ENCODE results near the gene SPPL2A. TPM values are rescaled to one million over a fixed set of nuclear protein-coding genes. Genes with fewer than 3 reads are reported as not detected.

SPPL2A gene
- total RNA-seq, 4 donors from 2014 or later: 95.9 to 135 (median 115) TPM

GRCh38 chr15:50710585-50710984 lies 54.9 kb downstream of the SPPL2A start:
- TF ChIP-seq, protein P1, sequence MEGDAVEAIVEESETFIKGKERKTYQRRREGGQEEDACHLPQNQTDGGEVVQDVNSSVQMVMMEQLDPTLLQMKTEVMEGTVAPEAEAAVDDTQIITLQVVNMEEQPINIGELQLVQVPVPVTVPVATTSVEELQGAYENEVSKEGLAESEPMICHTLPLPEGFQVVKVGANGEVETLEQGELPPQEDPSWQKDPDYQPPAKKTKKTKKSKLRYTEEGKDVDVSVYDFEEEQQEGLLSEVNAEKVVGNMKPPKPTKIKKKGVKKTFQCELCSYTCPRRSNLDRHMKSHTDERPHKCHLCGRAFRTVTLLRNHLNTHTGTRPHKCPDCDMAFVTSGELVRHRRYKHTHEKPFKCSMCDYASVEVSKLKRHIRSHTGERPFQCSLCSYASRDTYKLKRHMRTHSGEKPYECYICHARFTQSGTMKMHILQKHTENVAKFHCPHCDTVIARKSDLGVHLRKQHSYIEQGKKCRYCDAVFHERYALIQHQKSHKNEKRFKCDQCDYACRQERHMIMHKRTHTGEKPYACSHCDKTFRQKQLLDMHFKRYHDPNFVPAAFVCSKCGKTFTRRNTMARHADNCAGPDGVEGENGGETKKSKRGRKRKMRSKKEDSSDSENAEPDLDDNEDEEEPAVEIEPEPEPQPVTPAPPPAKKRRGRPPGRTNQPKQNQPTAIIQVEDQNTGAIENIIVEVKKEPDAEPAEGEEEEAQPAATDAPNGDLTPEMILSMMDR (IDR thresholded peaks at IDR 0.05; ENCODE audit: low read depth): no peak

- TF ChIP-seq, protein P1 (IDR thresholded peaks at IDR 0.05; ENCODE audit: low read depth): no peak
These were observed 57.6 kb downstream of the SPPL2A start for GRCh38 chr15:50707878-50708427.

DNA sequence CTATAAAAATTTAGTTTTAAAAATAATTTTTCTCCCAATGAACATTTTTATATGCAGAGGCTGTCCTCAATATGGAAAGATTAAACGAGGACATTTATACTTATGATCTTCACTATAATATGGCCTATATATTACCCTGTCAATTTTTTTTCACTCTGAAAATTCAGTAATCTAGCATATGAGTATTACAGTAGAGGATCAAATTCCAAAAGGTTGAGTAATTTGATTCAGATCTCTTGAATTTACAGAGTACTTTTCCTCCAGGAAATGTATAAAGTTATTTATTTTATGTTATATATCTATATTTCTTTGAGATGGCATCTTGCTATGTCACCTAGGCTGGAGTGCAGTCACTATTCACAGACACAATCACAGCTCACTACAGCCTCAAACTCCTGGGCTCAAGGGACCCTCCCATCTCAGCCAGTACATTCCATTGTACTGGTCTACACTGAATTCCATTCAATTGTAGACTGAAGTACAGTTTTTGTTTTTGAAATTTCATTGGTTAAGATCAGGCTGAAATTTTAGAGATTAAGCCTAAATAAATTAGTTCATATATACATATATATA lies 62.7 kb downstream of the SPPL2A start:
- TF ChIP-seq, protein P1 (IDR thresholded peaks at IDR 0.05; ENCODE audit: low read depth): no peak

DNA sequence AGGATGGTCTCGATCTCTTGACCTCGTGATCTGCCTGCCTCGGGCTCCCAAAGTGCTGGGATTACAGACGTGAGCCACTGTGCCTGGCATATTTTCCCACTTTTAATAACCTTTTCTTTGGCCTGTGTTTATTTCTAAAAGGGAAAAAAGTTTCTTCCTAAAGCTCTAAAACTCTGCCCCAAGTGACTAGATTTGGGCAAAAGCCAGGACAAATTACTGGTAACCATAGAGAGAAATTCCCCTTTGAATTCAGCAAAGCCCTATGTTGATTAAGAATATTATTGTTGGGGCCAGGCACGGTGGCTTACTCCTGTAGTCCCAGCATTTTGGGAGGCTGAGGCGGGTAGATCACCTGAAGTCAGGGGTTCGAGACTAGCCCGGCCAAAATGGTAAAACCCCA lies 67.4 kb downstream of the SPPL2A start:
- TF ChIP-seq, protein P1 (IDR thresholded peaks at IDR 0.05; ENCODE audit: low read depth): no peak

DNA sequence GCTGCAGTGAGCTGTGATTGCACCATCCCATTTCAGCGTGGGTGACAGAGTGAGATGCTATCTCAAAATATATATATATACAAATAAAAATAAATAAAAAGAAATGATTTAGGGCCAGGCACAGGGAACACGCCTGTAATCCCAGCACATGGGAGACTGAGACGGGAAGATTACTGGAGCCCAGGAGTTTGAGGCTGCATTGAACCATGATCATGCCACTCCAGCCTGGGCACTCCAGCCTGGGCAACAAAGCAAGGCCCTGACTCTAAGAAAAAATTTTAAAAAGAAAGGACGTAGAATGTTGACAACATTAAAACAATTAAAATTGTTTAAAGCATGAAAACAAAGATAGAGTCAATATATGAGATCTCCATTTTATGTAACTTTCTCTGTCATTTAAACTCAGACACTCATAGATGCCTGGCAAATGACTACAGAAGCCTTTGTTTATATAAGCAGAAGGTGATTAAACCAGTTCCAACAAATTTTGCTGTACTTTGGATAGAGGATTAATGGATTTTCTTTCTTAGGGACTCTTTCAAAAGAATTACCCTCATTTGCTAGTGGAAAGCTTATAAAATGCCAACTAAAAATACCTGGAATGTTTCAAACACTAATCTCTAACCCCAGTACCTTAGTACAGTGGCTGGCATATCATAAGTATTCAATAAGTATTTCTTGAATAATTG lies 68.3 kb downstream of the SPPL2A start:
- TF ChIP-seq, protein P1 (IDR thresholded peaks at IDR 0.05; ENCODE audit: low read depth): no peak

GRCh38 chr15:50687302-50687902 lies 78.1 kb downstream of the SPPL2A start:
- TF ChIP-seq, protein P1 (IDR thresholded peaks at IDR 0.05; ENCODE audit: low read depth): no peak
